ENCODE data around the gene RBM17. TPM values are rescaled to one million over a fixed set of nuclear protein-coding genes. Genes with fewer than 3 reads are reported as not detected.
"Not testable (repeated sequence)": the region's sequence is repeated elsewhere in the genome, so short reads cannot be mapped to it uniquely, and the experiment has no call there.

Gene RBM17, protein sequence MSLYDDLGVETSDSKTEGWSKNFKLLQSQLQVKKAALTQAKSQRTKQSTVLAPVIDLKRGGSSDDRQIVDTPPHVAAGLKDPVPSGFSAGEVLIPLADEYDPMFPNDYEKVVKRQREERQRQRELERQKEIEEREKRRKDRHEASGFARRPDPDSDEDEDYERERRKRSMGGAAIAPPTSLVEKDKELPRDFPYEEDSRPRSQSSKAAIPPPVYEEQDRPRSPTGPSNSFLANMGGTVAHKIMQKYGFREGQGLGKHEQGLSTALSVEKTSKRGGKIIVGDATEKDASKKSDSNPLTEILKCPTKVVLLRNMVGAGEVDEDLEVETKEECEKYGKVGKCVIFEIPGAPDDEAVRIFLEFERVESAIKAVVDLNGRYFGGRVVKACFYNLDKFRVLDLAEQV
- 29.8 and 39.7 TPM in 2 replicates for total RNA-seq (2014; rRNA removed)
- 41.4 TPM for polyA plus RNA-seq (2012)

DNA sequence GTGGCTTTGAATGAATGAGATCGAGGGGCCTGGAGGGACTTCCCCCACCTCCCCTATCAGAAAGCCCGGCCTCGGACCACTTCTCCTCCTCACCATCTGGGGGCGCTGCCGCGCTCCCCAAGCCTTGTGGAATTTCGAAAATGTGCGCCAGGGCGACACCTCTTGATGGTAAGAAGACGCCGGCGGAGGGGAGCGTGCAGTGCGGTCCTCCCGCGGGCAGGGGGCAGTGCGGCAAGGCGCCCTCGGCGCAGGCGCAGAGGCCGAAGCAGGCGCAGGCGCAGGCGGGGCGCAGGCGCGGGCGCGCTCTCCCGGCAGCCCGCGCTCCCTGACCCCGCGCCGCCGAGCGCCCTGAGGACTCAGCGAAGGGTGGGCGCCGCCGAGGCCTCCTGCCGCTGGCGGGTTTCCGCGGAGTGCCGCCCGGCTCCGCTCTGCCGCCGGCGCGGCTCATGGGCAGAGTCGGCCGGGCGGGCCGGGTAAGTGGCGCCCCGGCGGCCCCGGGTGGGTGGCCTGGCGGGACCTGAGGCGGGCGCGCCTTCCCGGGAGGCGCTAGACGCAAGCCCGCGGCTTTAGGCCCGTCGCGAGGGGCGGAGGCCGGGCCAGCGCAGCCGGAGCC is at the start of gene RBM17:
RBM17 (plus strand) TSS at position 314 of the 613 bp plus-strand sequence. CDS start 8,032 bp downstream, outside the sequence.
- DNase-seq (ENCODE audit: low read depth) = peak; percentile 94

GRCh38 chr10:6039711-6040110 is 49.1 kb upstream of the RBM17 start:
- no peak for DNase-seq (ENCODE audit: low read depth)

DNA sequence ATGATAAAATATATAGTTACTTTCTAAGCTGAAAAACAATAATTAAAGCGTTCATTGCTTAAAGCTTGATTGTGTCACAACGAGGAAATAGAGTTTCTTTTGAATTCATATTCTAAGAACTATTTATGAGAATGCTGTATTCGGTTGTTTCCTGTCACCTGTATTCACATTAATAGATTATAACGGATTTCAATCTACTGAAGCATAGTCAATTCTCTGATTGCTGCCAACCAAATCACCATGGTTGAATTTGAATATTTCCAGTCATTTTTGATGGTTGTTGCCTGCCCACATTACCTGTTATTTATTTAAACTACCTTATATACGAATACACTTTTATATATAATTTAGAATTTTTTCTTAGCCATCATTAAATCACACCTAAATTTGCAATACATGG is 48.6 kb upstream of the RBM17 start:
- no peak for DNase-seq (ENCODE audit: low read depth)

DNA sequence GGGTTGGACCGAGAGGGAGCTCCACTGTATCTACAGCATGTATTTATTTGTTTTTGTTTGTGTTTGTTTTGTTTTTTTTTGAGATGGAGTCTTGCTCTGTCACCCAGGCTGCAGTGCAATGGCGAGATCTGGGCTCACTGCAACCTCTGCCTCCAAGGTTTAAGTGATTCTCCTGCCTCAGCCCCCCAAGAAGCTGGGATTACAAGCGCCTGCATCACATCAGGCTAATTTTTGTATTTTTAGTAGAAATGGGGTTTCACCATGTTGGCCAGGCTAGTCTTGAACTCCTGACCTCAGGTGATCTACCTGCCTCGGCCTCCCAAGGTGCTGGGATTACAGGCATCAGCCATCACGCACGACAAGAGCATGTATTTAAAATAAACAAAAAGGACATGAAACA is 45.5 kb upstream of the RBM17 start:
- not testable (repeated sequence) for DNase-seq (ENCODE audit: low read depth)

- no peak for DNase-seq (ENCODE audit: low read depth)
These were observed 44.8 kb upstream of the RBM17 start for GRCh38 chr10:6044060-6044459.

- DNase-seq (ENCODE audit: low read depth) = no peak
These were observed 44.0 kb upstream of the RBM17 start for GRCh38 chr10:6044751-6045313.

DNA sequence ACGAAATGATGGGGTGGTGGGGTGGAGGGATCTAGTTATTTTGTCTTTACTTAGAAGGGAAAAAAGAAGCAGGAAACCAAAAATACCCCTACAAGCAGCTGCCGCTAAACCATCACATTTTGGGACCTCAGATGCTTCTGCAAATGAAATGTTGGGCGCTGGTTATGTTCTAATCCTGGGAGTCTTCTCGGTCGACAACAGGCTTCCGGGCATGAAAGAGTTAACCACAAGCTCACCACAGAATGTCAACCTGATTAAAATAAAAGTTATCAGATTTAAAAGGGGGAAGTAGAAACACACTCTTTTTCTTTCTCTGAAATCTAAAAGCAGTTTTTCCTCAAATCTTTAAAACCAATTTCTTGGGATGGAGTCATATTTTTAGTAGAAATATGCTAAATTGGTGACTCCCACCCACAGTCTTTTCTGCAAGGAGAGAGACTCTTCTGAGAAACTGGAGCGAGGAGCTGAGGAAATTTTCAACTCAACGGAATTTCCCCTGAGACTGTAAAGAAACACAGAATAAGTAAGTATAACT is 43.5 kb upstream of the RBM17 start:
- no peak for DNase-seq (ENCODE audit: low read depth)

DNA sequence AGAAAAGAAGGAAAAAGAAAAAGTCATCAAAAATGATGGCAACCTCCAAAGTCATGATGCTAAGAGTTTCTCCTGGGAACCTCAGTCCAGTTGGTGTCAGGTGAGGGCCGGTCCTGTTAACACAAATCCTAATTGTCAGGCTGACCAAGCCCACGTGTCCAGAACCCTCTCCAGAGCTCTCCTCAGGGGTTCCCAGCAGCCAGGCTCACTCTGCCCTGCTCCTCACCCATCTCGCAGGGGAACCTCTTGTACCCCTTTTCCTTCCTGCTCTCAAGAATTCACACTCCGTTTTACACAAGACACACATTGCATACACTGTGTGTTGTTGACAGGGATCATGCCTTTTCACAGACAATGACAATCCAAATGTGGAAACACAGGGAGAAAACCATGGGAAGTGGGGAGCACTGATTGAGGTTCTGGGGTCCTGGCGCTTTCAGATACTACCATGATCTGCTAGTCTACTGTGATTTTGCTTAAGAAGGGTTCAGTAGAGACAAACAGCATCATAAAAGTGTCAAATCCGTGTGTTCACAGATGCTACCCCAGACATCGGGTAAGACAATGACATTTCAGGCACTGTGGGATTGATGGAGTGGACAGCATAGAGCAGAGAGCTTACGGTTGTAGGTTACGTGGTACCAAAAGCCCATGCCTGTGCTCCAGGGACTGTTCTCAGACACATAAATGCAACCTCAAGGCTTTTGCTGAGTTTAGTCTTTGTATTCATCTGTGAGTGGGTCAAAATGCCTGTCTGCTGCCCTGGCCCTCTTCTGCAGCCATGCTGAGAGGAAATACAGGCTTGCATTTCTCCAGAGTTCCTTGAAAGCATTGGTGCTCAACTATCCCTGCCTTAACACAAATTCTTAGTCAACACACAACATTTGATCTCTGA is 42.7 kb upstream of the RBM17 start:
- DNase-seq (ENCODE audit: low read depth) = no peak

GRCh38 chr10:6046773-6047611 is 41.8 kb upstream of the RBM17 start:
- no peak for DNase-seq (ENCODE audit: low read depth)

DNA sequence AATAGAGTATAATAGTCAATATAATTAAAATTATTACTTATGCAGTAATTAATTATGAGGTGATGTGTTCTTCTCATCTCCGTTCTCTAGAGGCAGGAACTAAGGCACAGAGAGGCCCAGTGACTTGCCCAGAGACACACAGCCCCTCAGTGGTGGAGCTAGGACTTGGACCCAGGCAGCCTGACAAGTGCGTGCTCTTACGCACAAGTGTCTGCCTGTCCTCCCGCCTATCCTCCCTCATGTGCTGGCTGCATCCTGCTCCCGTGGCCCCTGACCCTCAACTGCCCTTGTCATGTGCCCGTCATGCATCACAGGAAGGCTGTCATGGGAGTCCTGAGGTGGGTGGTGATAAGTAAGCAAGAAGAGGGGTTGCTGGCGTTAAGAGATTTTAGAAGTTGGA is 41.0 kb upstream of the RBM17 start:
- no peak for DNase-seq (ENCODE audit: low read depth)

- no peak for DNase-seq (ENCODE audit: low read depth)
These were observed 40.4 kb upstream of the RBM17 start for GRCh38 chr10:6048281-6049030.

DNA sequence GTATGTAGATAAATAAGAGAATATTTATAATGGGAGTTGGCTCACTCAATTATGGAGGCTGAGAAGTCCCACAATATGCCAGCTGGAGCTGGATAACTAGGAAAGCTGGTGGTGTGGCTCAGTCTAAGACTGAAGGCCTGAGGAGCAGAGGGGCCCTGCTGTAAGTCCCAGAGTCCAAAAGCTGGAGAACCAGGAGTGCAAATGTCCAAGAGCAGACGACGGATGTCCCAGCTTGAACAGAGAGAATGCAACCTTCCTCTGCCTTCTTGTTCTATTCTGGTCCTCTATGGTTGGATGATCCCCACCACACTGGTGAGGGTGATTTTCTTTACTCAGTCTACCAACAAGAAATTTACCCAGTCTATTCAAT is 39.8 kb upstream of the RBM17 start:
- DNase-seq (ENCODE audit: low read depth) = no peak

DNA sequence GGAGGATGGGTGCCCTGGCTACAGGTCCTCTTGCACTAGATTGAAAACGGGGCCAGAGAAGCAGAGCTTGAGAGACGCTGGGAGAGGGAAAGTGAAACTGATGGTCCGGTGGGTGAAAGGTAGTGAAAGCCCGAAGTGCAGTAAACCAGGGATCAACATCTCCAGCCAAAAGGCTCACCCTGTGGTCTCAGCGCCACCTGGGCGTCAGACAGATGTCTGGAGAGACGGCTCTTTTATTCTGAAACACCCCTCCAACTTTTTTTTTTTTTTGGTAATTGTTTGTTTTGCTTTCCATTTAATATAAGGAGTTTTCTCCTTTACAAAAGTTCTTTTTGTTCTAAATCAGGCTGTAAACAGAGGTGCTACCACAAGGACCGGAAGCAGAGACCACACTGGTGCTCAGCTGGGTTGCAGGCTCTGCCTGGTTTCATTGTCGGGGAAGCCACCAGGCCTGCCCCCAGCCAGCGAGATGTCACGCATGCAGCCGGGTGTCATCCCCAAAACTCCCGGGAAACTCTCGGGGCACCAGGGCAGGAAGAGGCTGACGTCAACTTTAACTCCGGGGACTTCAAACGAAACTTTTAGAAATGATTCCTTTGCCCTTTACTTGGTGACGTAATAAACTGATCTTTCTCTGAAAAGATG is 37.9 kb upstream of the RBM17 start:
- DNase-seq (ENCODE audit: low read depth) = peak; percentile 32

DNA sequence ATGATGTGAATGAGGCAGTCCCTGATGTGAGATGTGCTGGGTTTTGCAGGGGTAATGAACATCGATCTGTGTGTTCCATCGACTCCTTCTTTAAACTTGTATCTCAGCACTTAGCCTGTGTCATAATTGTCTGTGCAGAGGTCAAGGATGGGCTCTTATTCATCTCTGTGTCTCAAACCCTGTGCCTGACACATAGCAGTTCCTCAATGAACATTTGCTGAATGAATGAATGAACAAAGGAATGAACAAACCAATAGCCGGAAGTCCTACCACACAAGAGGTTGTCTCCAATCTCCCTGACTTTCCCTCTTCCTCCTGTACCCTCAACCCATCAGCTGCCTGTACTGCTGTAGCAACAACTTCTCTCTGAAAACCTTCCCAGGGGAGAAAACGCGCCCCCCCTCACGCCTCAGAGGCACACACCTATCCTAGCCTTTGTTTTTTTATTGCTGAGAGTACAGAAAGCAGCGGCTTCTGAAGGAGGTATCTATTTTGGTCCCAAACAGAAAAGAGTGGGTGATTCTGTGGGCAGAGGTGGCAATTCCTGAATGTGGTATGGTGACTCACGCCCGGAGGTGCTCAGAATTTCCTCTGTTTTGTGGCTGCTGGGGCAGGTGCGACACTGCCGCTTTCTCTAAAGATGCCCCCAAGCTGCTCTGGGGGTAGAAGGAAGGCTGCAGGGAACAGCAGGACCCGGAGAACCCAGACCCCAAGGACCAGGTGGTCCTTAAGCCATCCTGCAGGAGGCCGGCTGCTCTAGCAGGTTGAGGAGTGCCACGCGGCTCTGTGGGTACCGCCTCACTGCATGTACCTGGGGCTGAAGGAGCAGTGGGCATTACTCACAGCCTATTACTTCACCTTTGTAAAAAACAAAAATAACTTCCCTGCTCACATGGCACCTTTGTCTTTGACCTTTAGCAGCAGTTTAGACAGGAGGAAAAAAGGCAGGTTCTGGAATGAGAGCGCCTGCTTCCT is 36.3 kb upstream of the RBM17 start:
- DNase-seq (ENCODE audit: low read depth) = no peak

DNA sequence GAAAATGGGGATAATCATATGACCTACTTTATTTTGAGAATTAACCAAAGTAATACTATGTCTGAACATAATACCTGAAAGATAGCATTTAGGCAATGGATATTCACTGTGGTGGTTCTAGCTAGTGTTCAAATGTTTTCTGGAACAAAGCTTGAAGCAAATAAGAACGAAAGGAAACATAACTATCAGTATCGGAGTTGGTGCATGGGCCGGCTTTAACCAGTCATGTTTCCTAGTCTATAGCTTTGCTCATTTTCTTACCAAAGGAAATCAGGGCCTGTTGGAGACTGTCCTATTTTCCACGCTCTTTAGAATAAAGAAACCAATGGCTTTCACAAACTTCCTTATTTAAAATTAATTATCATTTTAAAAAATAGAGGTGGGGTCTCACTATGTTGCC is 35.5 kb upstream of the RBM17 start:
- no peak for DNase-seq (ENCODE audit: low read depth)

DNA sequence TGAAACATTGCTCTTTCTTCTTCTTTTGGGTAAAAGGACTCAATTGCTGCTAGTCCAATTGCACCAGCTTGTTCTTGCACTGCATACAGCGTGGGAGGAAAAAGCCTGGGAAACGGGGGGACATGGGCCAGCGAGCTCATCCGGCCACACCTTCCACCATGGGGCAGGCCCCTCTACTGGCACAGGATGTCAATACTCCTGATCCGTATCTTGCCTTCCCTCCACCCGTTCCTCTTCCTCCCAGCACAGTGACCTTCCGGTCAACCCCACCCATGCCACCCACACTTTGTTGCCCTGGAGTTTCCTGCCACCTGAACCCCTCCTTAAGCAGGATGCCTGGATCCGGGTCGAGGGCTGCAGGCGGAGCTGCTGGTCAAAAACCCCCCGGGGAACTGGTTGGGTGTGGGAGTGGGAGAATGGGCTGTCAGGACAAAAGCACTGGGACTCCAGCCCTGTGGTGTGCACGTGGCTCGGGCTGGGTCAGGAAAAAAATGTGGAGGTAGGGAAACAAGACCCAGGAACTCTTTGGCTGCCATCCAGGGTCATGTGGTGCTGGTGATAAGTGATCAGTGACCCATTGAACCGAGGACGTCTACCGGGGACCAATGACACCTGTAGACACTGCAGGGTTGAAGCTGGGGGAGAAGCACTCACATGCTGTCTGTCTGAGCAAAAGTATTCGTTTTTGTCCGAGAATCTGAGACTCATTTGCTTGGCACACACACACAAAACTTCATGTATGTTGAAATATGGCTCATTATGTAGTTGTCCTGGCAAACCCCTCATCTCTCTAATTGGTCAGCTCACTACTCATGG is 34.8 kb upstream of the RBM17 start:
- no peak for DNase-seq (ENCODE audit: low read depth)

DNA sequence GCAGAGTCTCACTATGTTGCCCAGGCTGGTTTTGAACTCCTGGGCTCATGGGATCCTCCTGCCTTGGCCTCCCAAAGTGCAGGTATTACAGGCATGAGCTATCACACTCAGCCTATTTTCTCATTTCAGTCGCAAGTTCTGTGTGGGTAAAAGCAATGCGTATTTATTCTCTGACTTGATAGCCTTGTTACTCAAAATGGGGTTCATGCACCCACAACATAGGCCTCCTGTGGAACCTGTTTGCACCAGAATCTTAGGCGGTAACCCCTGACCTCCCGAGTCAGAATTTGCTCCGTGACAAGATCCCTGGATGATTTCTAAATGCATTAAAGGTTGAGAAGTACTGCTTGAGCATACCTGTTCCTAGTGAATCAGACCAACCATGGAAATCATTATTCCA is 34.0 kb upstream of the RBM17 start:
- no peak for DNase-seq (ENCODE audit: low read depth)

Measured in LHCN-M2 (cell line).